Measurements from ENCODE around the gene CENPN.

DNA sequence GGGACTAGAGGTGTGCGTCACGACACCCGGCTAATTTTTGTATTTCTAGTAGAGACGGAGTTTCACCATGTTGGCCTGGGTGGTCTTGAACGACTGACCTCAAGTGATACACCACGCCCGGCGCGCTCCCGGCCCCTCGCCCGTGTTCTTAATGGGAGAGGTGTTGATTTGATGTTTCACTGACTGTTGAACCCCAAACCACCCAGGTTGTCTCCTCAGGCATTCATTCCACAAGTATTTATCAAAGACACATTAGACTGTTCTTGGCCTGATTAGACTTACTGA is 1.4 kb downstream of the CENPN start:
- TF ChIP-seq, protein P1, sequence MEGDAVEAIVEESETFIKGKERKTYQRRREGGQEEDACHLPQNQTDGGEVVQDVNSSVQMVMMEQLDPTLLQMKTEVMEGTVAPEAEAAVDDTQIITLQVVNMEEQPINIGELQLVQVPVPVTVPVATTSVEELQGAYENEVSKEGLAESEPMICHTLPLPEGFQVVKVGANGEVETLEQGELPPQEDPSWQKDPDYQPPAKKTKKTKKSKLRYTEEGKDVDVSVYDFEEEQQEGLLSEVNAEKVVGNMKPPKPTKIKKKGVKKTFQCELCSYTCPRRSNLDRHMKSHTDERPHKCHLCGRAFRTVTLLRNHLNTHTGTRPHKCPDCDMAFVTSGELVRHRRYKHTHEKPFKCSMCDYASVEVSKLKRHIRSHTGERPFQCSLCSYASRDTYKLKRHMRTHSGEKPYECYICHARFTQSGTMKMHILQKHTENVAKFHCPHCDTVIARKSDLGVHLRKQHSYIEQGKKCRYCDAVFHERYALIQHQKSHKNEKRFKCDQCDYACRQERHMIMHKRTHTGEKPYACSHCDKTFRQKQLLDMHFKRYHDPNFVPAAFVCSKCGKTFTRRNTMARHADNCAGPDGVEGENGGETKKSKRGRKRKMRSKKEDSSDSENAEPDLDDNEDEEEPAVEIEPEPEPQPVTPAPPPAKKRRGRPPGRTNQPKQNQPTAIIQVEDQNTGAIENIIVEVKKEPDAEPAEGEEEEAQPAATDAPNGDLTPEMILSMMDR (IDR thresholded peaks at IDR 0.05) = no peak
- no peak for TF ChIP-seq POLR2A (IDR thresholded peaks at IDR 0.05)

Data from adrenal gland (tissue), 5 donors.